Activated naive CD8-positive, alpha-beta T cell treated with anti-CD3 and anti-CD28 coated beads for 36 hours (primary cell): Measurements from ENCODE around the gene ARHGAP6. TPM values are rescaled to one million over a fixed set of nuclear protein-coding genes. Genes with fewer than 3 reads are reported as not detected.

ENCODE experiments used
- DNase-seq: peaks from one replicate; pipeline ENCODE4 v3.0.0; 2021
- H3K27ac Mint-ChIP-seq: one replicate; pipeline ENCODE4 v1.8.0; 2022; ENCODE audit warnings: mild to moderate bottlenecking, moderate library complexity, mixed read lengths
- H3K27me3 Mint-ChIP-seq: one replicate; pipeline ENCODE4 v1.8.0; 2022; ENCODE audit warnings: mild to moderate bottlenecking, mixed read lengths
- H3K36me3 Mint-ChIP-seq: one replicate; pipeline ENCODE4 v1.8.0; 2021; ENCODE audit warnings: mild to moderate bottlenecking, mixed read lengths
- H3K4me1 Mint-ChIP-seq: one replicate; pipeline ENCODE4 v1.8.0; 2021; ENCODE audit warnings: mixed read lengths
- H3K4me3 Mint-ChIP-seq: one replicate; pipeline ENCODE4 v1.8.0; 2022; ENCODE audit warnings: mild to moderate bottlenecking, moderate library complexity, mixed read lengths
- H3K9me3 Mint-ChIP-seq: one replicate; pipeline ENCODE4 v1.8.0; 2022; ENCODE audit warnings: mixed read lengths
- total RNA-seq, 2 experiments: library from RNA; stranded (reverse); gene quantifications; one replicate each; pipeline ENCODE4 v1.2.3, GENCODE V29; 2021

The ARHGAP6 gene
- total RNA-seq, 2 experiments from 2014 or later = not detected

DNA sequence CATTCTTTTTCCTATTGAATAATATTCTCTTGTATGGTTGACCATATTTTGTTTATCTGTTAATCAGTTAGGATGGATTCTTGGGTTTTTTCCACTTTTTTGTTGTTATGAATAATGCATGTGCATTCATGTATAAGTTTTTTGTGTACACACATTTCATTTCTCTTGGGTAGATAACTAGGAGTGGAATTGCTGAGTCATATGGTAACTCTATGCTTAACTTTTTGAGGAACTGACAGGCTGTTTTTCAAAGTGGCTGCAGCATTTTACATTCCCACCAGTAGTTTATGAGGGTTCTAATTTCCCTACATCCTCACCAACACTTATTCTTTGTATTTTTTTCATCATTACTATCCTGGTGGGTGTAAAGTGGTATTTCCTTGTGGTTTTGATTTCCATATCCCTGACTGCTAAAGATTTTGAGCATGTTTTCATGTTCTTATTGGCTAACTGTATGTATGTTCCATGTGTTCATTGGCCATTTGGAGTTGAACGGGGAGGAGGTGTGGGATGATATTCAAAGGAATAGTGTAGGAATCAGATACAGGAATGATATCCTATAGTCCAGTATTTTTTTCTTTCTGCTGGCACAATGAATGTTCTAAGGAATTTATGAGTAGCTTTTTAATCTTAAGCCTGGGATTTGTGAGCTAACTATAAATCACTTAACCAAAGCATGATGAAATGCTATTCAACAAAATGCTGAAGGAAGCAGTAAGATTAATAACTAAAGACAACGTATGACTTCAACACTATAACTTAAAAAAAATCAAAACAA lies 258.2 kb downstream of the ARHGAP6 start:
- Mint-ChIP-seq H3K27ac (no peak overlapping the region), H3K4me1 (no peaks in the 10 kb centered on the region), H3K36me3 (no peaks in the 10 kb centered on the region), H3K9me3 (no peaks in the 10 kb centered on the region), H3K4me3 (no peak overlapping the region), H3K27me3 (peaks cover 4% of the 10 kb centered on the region)
- DNase-seq = no peak

DNA sequence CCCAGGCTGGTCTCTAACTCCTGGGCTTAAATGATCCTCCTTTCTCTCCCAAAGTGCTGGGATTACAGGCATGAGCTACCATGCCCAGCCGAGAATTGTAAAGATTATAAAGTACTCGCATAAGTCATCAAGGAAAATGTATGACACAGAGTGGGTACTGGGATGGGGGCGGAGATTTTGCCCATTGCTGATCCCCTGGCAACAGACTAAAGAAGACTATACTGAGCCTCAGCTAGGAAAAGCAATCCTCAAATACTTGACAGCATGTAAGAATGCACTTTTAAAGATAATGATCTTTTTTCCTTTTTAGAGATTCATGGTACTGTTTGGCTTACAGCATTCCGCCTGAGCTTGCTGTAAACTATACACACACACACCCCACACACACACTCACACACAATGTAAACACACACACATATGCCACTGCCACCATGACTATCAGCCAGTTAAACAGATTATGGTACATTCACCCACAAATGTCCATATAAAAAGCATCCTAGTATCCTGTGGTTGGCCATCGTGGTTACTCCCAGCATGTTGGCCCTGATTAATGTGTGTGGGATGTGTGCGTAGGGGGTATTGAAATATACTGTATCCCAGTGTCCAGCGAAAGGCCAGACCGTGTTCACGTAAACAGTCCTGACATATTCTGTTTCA lies 259.5 kb downstream of the ARHGAP6 start:
- Mint-ChIP-seq H3K36me3 (no peaks in the 10 kb centered on the region), H3K4me3 (no peak overlapping the region), H3K27ac (no peak overlapping the region), H3K4me1 (no peaks in the 10 kb centered on the region), H3K9me3 (no peaks in the 10 kb centered on the region), H3K27me3 (peaks cover 4% of the 10 kb centered on the region)
- no peak for DNase-seq

DNA sequence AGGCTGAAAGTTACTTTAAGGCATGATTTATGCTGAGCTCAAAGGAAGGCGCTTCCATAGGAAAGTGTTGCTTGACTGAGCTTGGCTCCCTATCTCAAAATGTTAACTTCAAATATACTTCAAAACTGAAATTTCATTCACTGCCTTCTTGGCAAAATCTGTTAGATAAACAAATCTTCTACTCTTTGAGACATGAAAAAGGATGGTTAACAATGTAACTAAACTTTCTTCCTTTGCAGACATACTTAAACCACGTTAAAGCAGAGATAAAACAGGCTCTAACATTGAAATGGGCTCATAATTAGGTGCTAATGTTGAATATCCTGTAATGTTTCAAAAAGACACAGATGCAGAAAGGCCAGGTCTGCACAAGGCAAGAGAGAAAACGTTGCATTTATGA lies 262.1 kb downstream of the ARHGAP6 start:
- no peak for DNase-seq
- no peak overlapping the region for H3K4me3 Mint-ChIP-seq
- no peaks in the 10 kb centered on the region for H3K36me3 Mint-ChIP-seq
- H3K9me3 Mint-ChIP-seq = no peaks in the 10 kb centered on the region
- no peaks in the 10 kb centered on the region for H3K4me1 Mint-ChIP-seq
- H3K27me3 Mint-ChIP-seq = peaks cover 3% of the 10 kb centered on the region
- no peak overlapping the region for H3K27ac Mint-ChIP-seq

DNA sequence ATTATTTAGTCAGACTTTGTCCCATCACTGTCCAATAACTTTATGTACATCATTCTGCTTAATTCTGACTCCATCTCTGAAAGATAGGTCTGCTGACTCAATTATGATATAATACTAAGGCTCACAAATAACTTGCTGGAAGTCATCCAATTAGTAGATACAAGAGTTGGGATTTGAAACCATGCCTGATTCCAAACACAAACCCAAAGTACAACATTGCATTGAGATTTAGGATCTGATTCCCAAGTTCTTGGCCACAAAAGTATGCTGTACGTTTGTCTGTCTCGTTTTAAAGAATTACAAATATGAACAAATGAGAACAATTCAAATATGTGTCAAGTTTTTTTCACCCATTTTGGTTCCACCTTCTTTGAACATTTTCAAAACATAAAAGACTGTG lies 263.8 kb downstream of the ARHGAP6 start:
- Mint-ChIP-seq H3K9me3 (no peaks in the 10 kb centered on the region), H3K36me3 (no peaks in the 10 kb centered on the region), H3K27ac (no peak overlapping the region), H3K4me3 (no peak overlapping the region), H3K4me1 (no peaks in the 10 kb centered on the region), H3K27me3 (no peaks in the 10 kb centered on the region)
- no peak for DNase-seq

DNA sequence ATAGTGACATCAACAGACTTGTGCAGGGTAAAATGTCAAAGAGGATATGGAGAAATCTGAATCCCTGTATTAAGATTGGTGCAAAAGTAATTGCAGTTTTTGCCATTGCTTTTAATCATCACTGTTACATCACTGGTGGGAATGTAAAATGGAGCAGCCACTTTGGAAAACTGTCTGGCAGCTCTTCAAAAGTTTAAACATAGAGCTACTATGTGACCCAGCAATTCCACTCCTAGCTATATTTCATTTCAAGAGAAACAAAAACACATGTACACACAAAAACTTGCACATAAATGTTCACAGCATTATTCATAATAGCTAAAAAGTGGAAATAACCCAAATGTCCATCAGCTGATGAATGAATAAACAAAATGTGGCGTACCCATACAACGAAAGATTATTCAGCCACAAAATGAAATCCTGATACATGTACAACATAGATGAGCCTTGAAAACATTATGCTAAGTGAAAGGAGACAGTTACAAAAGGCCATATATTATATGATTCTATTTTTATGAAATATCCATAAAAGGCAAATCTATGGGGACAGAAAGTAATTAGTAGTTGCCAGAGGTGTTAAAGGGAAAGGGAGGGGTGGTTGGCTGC lies 266.1 kb downstream of the ARHGAP6 start:
- no peaks in the 10 kb centered on the region for H3K27me3 Mint-ChIP-seq
- H3K9me3 Mint-ChIP-seq = no peaks in the 10 kb centered on the region
- no peaks in the 10 kb centered on the region for H3K4me1 Mint-ChIP-seq
- DNase-seq = no peak
- H3K4me3 Mint-ChIP-seq = no peak overlapping the region
- no peaks in the 10 kb centered on the region for H3K36me3 Mint-ChIP-seq
- H3K27ac Mint-ChIP-seq = no peak overlapping the region

DNA sequence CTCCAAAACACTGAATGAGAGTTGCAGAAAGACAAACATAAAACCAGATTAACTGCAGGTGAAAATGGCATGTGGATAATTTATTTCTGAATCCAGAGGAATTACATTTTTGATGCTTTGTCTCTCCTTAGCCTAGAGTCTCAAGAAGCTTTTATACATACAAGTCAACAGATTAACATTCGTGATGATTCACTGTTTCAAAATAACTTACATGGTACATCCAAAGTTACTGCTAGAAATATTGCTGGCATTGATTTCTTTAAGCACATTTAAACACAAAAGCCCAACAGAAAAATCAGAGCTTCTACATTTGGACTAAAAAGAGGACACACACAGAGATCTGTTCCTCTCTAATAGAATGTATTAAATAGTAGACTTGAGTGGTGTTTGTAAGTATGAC lies 266.9 kb downstream of the ARHGAP6 start:
- Mint-ChIP-seq H3K27ac (no peak overlapping the region), H3K36me3 (no peaks in the 10 kb centered on the region), H3K4me3 (no peak overlapping the region), H3K9me3 (no peaks in the 10 kb centered on the region), H3K4me1 (no peaks in the 10 kb centered on the region), H3K27me3 (no peaks in the 10 kb centered on the region)
- no peak for DNase-seq

DNA sequence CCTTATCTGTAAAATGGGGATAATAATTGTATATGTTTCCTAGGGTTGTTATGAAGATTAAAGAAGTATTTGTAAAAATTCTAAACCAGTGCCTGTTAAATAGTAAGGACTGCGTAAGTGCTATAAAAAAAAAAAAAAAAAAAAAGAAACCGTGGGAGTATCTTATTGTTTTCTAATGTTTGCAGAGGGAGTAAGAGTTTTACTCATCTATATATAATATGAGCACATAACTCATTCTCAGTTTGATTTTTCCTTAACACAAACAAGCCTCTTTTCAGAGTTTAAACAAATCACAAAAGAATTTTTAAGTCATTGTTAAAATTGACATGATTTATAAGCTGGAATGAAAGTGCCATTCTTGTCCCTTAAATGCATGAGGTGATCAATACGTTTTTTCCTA lies 267.6 kb downstream of the ARHGAP6 start:
- Mint-ChIP-seq H3K9me3 (no peaks in the 10 kb centered on the region), H3K36me3 (no peaks in the 10 kb centered on the region), H3K27ac (no peak overlapping the region), H3K27me3 (no peaks in the 10 kb centered on the region), H3K4me3 (no peak overlapping the region), H3K4me1 (no peaks in the 10 kb centered on the region)
- no peak for DNase-seq

DNA sequence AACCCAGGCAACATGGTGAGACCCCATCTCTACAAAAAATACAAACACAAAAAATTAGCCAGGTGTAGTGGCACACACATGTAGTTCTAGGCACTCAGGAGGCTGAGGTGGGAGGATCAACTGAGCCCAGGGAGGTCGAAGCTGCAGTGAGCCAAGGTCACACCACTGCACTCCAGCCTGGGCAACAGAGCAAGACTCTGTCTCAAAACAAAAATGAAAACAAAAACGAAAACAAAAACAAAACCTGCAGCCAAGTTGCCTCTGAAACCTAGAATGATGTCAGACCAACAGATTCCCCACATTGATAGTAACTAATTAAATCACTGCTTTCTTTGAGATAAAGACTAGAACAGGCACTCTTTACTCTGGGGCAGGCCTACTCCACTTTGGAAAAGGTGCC lies 268.0 kb downstream of the ARHGAP6 start:
- no peak overlapping the region for H3K4me3 Mint-ChIP-seq
- no peak for DNase-seq
- no peaks in the 10 kb centered on the region for H3K9me3 Mint-ChIP-seq
- no peaks in the 10 kb centered on the region for H3K27me3 Mint-ChIP-seq
- no peak overlapping the region for H3K27ac Mint-ChIP-seq
- H3K36me3 Mint-ChIP-seq = no peaks in the 10 kb centered on the region
- H3K4me1 Mint-ChIP-seq = no peaks in the 10 kb centered on the region

DNA sequence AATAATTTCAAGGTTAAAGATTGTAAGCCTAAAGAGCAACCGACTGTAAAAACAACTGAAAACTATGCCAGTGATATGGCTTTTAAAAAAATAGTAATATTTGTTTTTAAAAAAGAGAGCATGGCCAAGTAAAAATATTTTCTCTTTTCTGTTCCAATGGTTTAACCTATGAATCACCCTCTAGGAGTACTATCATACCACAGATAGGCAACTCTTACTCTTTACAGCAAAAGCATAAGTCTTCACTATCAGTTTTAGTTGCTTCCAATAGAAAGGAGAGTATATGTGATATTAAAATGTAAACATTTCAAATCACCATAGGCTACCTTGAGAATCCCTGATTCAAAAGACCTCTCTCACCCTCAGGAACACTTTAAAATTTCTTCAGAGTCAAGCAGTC lies 269.9 kb downstream of the ARHGAP6 start:
- no peak for DNase-seq
- no peaks in the 10 kb centered on the region for H3K27me3 Mint-ChIP-seq
- no peak overlapping the region for H3K4me3 Mint-ChIP-seq
- no peaks in the 10 kb centered on the region for H3K4me1 Mint-ChIP-seq
- no peaks in the 10 kb centered on the region for H3K9me3 Mint-ChIP-seq
- no peaks in the 10 kb centered on the region for H3K36me3 Mint-ChIP-seq
- H3K27ac Mint-ChIP-seq = no peak overlapping the region

DNA sequence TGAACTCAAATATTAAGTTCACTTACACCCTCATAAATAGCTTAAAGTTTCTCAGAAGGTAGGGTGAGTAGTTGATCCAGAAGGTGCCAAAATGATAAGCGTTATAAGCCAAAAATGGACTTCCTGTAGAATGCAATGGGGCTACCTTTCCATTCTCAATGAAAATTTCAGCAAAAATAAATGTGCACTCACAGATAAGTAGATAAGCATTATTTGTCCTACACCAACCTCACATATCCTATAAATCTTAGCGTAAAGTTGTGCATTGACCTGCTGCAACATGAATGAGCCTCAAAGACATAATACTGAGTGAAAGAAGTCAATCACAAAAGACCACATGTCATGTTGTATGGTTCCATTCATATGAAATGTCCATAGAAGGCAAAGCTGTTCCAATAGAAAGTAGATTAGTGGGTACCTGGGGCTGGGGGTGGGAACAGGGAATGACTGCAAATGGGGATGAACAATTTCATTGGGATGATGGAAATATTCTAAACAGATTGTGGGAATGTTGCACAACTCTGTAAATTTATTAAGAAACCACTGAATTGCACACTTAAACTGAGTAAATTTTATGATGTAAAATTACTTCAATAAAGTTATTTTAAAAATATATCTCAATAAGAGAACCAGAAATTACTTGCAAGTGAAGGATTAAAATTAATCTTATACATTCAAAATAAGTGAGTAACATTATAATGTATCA lies 271.6 kb downstream of the ARHGAP6 start:
- Mint-ChIP-seq H3K36me3 (no peaks in the 10 kb centered on the region), H3K4me3 (no peak overlapping the region), H3K27me3 (no peaks in the 10 kb centered on the region), H3K9me3 (no peaks in the 10 kb centered on the region), H3K4me1 (no peaks in the 10 kb centered on the region), H3K27ac (no peak overlapping the region)
- no peak for DNase-seq

DNA sequence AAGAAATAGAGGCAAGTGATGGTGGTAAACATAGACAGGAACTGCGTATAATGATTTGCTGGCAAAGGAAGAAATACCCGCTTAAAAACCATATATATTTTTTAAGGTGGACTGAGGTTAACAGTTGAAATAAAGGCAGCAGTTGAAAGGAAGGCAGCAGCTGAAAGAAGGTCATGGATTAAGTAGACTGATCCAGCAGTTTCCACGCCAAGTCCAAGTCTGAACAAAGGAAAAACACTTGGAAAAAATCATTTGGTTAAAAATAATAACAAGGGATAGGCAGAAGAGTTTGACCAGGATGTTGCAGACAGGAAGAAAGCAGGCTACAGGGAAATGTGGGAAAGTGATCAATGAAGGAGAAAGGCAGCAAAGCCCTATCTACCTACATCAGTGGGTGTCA lies 278.9 kb downstream of the ARHGAP6 start:
- Mint-ChIP-seq H3K27ac (no peak overlapping the region), H3K4me1 (no peaks in the 10 kb centered on the region), H3K36me3 (no peaks in the 10 kb centered on the region), H3K4me3 (no peak overlapping the region), H3K9me3 (no peaks in the 10 kb centered on the region), H3K27me3 (peaks cover 3% of the 10 kb centered on the region)
- DNase-seq = no peak

DNA sequence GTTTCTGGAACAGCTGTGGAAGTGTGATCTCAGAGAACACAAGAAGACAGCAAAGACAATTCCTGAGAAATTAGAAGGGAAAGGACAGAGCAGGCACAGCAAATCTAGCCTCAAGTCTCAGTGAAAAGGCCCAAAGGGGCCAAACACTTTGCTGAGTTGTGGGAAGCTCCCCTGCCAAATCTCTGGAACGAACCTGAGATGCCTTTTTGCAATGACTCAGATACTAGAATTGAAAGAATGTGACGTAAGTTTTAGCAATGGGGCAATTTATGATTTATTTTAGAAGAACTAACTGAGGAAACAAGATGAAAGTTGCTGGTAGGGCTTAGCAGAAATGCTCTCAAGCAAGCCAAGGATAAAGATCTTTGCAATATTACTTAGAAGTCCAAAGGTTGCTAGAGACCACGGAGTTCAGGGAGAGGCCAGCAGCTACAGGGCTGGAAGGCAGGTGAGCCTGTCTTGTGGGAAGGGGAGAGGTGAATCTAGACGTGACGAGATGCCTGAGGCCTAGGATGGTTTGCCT lies 279.7 kb downstream of the ARHGAP6 start:
- Mint-ChIP-seq H3K9me3 (no peaks in the 10 kb centered on the region), H3K4me1 (no peaks in the 10 kb centered on the region), H3K4me3 (no peak overlapping the region), H3K36me3 (no peaks in the 10 kb centered on the region), H3K27ac (no peak overlapping the region), H3K27me3 (peaks cover 3% of the 10 kb centered on the region)
- DNase-seq = no peak

DNA sequence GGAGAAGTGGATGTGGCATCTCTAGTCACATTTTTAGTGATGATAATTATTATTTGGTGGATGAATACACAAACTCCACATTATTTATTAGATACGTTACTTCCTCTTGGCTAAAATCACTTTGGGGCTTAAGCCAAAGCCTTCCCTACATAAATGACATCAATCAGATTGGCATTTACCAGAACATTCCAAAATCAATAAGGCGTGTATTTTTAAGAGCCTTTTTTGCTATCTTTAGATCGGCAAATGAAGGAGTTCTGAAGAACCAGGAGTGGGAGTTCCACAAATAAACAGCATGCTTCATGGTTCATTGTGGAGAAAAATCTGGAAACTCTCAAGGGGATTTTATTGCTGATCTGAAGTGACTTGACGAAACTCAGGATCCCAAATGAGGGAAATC lies 282.8 kb downstream of the ARHGAP6 start:
- Mint-ChIP-seq H3K9me3 (no peaks in the 10 kb centered on the region), H3K4me3 (no peak overlapping the region), H3K36me3 (no peaks in the 10 kb centered on the region), H3K27ac (no peak overlapping the region), H3K4me1 (no peaks in the 10 kb centered on the region), H3K27me3 (peaks cover 3% of the 10 kb centered on the region)
- no peak for DNase-seq

DNA sequence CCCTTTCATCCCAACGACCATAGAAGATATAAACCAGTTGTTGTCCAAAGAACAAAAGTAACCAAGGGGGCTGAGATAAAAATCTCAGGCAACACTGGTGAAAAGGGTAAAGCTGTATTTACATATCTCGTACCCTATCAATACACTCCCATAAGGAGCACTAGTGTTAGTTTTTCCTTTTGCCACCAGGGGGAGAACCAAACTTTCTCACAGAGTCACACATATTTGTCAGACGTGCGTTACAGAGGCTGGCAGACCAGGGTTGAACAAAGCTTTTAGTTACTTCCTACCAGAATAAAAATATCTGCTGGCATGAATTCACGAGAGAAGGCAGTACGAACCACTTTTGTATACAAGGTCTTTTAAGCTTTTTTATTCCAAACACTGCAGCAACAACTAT lies 284.3 kb downstream of the ARHGAP6 start:
- Mint-ChIP-seq H3K27ac (no peak overlapping the region), H3K27me3 (peaks cover 3% of the 10 kb centered on the region), H3K9me3 (no peaks in the 10 kb centered on the region), H3K4me1 (no peaks in the 10 kb centered on the region), H3K36me3 (no peaks in the 10 kb centered on the region), H3K4me3 (no peak overlapping the region)
- no peak for DNase-seq

DNA sequence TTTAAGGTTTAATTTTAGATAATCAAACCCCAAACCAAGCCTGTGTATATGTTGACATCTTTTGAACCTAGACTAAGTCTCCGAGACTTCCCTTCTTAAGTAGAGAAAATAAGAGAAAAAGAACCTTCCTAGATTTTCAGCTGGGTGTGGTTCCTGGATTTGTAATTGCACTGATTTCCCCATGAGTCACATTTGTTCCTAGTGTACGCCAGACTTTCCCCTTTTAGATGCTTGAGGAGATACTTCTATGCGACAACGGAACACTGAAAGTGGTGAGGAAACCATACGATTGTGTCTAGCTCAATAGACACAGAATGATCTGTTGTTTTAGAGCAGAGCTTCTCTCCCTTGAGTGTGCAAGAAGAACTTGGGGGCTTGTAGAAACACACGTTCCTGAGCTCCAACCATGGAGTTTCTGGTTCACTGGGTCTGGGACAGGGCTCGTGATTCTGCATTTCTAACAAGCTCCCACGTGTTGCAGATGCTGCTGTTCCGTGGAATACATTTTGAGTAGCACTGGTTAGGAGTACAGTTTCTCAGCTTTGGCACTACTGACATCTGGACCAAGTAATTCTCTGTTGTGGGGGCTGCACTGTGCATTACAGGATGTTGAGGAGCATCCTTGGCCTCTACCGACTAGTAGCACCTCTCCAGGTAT lies 285.4 kb downstream of the ARHGAP6 start:
- no peaks in the 10 kb centered on the region for H3K9me3 Mint-ChIP-seq

More for the DNA sequence above, 285.4 kb downstream of the ARHGAP6 start:
- Mint-ChIP-seq H3K27ac (no peak overlapping the region), H3K36me3 (no peaks in the 10 kb centered on the region), H3K27me3 (peaks cover 3% of the 10 kb centered on the region), H3K4me1 (no peaks in the 10 kb centered on the region), H3K4me3 (no peak overlapping the region)
- no peak for DNase-seq
